Hematopoietic multipotent progenitor cell (in vitro differentiated cells): ENCODE data around the gene GALM. TPM values are rescaled to one million over a fixed set of nuclear protein-coding genes. Genes with fewer than 3 reads are reported as not detected.
"Not testable (repeated sequence)": the region's sequence is repeated elsewhere in the genome, so short reads cannot be mapped to it uniquely, and the experiment has no call there.

Source experiments
- DNase-seq, 3 donors: peaks; one replicate each; pipeline ENCODE4 v3.0.0-alpha.2; 2011 to 2015; ENCODE audit warnings: low read depth in 2 of 3, low spot score in 2 of 3
- total RNA-seq: library from RNA; depleted of rRNA; stranded (reverse); fragments of >200 nt; gene quantifications from one replicate; pipeline ENCODE4 v1.2.3, GENCODE V29; 2012

The GALM gene
- total RNA-seq, 1 donor: 6.2 TPM

DNA sequence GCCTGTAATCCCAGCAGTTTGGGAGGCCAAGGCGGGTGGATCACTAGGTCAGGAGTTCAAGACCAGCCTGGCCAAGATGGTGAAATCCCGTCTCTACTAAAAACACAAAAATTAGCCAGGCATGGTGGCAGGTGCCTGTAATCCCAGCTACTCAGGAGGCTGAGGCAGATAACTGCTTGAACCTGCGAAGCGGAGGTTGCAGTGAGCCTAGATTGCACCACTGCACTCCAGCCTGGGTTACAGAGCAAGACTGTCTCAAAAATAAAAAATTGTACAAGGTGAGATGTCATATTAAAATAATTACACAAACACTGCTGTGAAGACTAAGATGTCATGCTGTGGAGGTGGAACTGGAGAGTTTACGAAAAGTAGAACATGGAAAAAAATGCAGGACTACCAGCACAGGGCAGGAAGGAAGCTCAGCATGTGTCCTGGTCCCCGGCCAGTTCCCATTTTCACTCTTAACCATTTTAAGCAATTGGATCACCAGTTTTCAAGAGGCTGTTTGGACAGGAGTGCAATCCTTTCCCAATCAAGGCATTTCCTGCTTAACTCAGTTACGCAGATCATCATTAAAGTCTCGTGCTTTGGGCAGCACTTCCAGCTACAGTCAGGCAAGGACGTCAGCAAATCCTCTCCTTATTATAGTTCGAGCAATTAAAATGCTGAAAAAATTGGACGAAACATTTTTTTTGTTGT lies 71.2 kb downstream of the GALM start:
- not testable (repeated sequence) for DNase-seq

DNA sequence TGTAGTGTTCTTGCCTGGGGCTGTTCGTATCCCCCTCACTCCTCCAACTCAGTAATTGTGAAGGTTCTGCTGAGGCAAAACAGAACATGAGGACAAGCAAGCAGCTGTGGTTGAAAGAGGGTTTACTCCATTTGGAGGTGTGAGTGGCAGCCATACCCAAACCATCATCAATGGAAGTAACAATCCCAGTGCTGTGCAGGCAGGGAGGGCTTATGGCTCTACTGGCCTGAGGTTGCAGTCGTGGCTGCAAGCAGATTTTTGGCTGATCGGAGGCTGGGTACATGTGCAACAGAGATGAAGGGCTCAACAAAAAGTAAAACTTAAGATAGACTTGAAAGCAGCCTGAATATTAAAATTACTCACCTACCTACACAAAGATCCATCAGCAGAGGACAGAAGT lies 72.0 kb downstream of the GALM start:
- DNase-seq: no peak

DNA sequence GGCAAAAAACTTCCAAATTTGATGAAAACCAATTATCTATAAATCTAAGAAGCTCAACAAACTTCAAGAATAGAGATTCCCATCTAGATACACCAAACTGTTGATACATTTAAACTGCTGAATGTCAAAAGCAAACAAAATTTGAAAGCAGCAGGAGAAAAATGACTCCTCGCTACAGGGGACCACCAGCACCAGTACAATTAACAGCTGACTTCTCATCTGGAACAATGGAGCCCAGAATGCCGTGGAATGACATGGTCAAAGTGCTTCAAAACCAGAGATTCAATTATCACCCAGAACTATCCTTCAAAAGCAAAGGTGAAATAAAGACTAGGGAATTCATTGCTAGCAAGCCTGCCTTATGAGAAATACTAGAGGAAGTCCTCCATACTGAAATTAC lies 73.6 kb downstream of the GALM start:
- no peak for DNase-seq

DNA sequence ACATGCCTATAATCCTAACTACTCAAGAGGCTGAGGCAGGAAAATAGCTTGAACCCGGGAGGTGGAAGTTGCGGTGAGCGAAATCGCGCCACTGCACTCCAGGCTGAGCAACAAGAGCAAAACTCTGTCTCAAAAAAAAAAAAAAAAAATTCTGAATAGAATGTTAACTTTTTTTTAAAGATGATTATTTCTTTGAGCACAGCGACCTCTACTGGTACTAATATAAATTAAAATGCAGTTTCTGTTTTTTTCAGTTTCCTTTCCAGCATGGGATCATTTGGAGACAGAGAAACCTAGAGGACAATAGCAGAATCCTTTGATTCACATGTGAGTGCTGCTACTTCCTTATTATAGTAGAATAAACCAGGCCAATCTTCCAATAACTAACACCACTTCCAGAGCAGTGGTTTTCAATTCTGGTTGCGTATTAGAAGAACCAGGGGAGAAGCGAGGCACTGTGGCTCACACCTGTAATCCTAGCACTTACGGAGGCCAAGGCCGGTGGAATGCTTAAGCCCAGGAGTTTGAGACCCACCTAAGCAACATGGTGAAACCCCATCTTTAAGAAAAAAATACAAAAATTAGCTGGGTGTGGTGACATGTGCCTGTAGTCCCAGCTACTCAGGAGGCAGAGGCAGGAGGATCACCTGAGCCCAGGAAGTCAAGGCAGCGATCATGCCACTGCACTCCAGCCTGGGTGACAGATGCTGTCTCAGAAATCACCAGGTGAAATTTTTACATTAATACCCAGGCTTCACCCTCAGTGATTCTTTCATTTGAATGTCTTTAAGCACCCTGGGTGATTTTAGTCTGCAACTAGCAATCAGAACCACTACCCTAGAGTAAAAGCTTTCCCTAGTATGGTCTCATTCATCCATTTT lies 75.2 kb downstream of the GALM start:
- peak in 2 of 3 donors; percentile 45 to 82 for DNase-seq

DNA sequence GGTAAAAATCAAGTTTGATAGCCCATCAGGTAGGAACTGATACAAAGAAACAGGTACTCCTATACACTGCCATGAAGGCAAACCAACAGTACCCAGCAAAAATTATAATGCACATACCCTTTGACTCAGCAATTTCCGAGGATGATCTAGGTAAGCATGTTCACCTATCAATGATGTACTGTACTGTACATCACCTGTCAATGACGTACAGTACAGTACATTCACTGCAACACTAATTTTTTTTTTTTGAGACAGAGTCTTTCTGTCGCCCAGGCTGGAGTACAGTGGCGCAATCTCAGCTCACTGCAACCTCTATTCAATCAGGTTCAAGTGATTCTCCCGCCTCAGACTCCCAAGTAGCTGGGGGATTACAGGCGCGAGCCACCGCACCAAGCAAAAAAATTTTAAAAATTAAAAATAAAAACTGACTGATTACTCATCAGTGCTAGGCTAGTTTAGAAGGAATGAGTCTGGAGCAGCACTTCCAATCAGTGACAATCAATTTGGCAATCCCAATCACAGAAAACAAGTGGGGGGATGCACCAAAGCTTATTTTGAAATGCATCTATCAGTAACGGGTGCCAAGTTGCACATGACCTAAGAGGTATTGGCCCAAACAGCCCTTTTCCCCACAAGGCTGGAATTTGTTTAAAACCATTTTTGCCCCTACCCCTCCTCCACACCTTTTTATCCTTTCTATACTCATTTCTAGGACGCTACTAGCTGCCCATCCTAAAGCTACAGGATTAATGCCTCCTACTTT lies 77.1 kb downstream of the GALM start:
- DNase-seq: no peak

DNA sequence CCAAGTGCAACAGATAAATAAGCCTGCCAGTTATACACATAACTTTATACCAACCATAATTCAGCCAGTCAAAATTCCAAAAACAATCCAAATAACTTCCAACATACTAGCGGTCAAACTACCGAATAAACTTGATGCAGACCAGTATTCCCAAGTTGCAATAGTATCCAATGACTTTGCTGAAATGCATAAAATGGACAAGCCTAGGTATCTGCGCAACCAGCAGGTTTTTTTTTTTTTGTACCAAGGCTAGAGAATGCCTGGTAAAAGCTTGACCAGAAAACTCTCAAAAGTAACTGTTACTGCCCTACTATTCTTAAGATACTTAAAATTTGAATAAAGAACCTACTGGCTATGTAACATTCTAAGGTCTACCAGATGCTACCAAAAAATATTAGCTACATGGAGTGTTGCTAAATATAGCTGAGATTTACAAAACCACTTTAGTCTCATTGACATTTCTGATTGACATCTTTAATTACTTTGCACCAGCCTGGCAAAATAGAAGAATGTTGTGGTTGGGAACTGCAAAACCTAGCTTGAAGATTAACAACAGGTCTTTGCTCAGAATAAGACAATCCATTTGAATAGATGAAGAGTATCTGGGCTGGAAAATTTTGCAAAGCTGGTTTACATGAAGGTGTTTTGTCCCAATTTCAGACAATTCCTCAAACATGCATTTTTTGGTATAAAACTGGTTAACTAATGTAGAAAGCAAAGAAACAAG lies 77.9 kb downstream of the GALM start:
- no peak for DNase-seq

DNA sequence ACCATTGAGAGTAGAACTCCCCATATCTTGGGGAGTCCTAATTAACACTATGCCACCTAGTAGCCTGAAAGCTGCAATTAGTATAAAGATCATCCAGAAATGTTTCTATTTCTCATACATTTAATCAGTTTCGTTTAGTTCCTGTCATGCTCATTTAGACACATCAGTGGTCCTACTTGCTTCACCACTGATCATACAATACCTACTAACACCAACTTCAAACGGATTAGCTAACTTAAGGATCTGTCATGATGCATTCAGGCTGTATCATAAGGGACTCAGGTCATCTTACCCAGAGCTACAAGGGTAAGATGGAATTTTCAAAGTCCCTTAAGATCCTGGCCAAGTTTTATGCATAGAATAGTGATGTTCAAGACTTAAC lies 78.5 kb downstream of the GALM start:
- DNase-seq: no peak

DNA sequence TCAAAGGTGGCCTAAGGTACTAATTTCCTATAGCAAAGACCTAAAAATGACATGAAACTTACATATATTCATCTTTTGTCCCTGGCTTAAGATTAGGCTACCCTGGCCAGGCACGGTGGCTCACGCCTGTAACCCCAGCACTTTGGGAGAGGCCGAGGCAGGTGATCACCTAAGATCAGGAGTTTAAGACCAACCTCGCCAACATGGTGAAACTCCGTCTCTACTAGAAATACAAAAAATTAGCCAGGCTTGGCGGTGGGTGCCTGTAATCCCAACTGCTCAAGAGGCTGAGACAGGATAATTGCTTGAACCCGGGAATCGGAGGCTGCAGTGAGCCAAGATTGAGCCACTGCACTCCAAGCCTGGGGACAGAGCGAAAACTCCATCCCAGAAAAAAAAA lies 79.4 kb downstream of the GALM start:
- no peak for DNase-seq

DNA sequence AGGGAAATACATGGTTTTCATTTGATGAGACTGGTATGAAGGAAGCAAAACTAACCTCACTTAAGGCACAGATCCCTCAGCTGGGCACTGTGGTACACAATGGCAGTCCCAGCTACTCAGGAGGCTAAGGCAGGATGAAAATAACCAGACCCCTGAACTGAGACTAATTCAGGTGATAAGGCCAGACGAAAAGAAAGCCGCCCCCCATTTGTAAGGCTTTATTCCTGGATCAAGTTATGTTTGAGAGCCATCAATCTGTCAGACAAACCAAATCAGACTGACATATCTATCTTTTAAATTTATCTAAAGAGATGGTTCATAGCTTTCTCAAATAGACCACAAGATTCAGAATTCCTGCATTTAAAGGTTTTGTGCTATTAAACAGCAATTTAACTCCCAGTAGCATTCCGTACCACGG lies 81.1 kb downstream of the GALM start:
- no peak for DNase-seq

DNA sequence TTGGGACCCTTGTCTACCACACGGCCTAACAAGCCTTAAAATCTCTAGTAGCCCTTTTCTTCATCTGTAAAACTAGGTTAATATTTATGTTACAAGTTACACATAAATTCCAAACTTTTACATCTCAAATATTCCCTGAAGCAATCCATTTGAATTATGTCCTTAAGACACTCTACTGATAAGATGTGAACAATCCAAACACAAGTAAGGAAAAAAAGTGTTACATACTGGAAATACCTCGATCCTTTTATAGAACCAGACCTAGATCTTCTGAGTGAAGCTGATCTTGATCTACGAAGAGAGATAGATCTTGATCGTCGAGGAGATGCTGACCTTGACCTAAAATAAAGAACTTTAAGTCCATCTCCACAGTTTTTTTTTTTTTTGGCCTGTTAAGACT lies 81.9 kb downstream of the GALM start:
- DNase-seq: no peak

DNA sequence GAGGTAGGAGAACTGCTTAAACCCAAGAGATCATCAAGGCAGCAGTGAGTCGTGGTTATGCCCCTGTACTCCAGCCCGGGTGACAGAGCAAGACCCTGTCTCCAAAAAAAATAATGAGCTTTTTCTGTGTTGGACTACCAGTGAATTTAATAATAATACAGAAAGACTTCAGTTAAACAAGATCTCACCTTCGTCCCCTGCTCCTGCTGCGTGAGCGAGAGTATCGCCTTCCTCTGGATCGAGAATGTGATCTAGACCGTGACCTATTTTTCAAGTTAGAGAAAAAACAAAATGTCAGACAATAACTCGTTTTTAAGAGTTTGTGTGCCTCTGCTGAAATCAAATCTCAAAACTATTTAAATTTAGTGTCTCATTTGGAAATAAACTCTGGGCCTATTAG lies 82.5 kb downstream of the GALM start:
- no peak for DNase-seq

DNA sequence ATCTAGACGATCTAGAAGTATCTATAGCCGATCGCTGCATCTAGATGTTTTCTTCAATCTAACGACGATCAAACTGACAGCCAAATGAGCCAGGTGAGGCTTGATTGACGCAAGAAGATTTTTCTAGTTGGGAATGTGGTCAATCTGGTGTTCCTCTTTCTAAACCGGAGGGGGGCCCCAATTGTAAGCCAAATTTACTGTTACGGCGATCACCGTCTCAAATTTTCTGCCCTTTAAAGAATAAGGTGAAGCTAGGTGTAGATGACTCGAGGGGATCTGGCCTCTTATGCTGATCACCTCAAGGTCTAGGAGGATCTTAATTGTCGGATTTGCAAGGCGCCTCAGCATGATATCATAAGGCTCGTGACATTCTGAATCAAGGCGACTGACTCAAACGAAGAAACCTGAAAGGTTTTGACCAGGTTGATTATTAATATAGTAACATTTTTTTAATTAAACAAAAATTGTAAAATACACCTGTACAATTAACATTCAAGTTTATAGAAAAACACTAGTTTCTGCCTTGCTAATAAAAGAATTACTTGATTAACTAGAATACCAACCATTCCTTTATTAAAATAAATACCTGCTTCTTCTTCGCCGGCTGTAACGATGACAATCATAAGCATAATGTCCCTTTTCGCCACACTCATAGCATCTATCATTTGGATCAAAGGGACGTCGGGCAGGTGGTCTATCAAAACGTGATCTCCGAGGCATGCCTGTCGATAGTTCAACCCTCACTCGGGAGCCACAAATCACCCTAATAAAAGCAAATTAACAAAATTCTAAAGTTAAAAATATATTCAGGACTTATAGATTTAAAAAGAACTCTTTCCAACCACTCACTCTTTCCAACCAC lies 83.3 kb downstream of the GALM start:
- no peak for DNase-seq

DNA sequence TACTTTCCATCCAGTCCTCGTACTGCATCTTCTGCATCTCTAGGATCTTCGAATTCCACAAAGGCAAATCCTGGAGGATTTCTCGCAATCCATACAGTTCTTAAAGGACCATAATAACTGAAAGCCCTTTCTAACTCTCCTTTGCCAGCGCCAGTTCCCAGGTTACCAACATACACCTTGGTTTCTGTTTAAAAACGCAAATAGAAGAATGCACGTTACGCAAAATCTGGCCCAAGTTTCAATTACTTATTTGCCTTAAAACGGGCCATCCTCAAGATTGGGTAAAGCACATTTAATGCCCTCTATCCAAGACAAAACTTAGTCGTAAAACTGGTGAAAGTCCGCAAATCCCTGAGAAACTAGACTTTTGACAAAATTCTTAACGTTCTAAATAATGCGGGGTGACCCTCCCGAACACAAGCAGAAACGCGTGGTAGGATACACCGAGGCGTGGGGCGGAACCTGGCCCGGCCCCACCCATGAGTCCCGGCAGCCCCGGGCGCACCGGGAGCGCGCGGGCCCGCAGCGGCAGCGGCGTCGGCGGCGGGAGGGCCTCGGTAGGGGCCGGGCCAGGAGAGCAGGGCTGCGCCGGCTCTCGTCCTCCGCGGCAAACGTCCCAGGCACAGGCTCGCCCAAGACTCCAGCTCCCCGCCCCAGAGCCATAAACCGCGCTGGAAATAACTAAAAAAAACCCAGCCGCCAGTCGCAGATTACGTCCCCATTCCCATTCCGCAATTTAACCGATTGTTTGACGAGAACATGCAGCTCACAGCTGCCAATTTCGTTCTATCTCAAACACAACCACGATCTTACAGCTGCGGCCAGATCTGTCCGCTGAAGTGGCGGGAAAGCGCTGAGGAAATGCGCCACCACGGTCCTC lies 84.3 kb downstream of the GALM start:
- peak in 2 of 3 donors; percentile 31 for DNase-seq

DNA sequence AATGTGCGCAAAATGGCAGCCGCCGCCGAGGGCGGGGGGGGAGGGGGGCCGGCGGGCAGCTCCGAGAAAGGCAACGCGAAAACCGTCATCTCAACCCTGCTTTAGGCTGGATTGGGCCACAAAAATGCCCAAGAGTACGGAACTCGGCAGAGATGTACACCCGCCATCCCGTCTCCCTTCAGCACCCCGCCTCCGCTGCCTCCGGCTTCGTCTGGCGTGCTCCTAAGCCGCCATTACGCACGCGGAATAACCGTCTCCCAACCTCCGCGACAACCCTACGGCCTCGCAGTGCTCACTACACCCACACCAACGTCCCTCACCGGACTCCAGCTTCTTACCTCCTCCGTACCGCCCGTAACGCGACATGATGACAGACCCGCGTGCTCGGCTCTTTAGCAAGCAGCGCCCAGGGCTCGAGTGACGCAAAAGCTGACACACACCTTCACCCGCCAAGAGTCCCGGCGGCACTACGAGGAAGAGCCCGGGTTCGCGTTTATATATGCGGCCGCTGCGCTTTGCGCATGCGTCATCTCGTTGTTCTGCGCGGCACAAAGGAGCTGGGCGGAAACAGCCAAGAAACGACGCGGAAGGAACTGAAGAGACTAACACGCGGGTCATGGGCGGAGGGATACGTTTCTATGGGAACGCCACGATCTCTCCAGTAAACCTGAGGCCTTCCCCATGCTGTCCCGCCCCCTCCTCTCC lies 85.1 kb downstream of the GALM start, which contains the start of gene SRSF7:
Gene SRSF7, minus strand, starts transcription at position 471 of the 705 bp plus-strand sequence. Its CDS starts 105 bp downstream, at position 366.
- peak; percentile 97 to 100 (median 99) for DNase-seq

DNA sequence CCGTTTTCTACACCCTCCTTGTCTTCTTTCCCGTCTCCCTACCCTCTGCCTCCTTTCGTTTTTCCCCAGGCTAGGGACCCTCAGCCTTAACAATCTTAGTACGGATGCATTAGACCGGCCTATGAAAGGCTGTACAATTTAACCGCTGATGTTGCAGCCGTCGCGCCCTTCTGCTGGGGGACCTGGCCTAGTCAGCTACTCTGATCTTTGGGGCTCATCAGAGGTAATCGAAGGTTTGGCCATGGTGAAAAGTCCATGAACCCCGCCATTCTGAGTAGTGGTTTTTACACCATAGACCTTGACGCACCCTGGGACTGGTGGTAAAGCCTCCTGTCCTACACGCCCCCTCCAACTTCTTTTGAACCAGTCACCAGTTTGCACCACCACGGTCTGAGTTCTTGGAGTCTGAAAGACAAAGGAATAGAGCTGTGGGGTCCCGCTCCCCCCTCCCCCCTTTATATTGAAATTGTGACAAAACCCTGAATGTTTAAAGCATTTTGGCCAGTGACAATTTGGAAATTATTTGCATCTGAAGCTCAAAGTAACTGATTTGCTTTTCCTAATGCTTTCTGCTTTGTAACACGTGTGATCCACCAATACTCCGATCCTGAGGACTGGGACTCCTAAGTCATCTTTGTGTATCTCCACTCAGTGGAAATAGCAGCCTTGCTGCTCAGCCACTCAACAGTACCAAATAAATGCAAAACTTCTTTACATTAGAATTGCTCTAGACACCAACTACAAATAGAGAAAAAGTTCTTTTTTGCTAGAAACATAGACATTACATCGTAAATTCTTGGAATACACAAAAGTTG lies 85.9 kb downstream of the GALM start:
- no peak for DNase-seq

DNA sequence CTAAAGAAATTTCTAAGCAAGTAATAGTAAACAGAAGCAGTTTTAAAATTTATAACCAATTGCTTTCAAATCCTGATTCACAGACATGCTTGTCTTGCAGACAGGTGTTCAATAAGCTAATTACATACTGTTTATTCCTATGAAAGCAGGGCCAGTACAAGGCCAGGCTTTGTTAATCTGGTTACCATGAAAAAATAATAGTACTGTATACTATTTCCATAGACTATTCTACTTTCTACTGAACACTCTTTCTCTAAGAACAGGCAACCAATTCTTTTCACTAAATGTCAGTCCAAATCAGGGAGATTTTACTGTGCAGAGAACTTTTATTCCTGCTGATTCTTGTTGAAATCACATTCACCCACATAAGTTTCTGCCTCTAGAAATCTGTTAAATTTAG lies 88.1 kb downstream of the GALM start:
- no peak for DNase-seq

DNA sequence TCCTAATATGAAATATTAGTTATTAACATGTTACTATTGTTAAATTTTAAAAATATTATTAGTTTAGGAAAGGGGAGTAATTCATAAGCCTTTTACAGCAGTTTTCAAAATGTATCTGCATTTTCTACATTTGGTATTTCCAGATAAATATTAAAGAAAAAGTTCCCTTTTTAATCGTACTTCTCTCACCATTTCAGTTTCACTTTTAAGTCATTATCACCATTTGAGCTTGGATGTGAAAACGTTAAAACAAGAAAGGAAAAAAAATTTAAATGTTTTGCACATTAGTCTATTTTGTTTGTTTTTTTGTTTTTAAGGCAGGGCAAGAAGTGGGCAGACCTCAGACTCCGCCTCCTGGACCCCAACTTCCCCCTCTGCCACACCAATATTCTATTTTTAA lies 88.6 kb downstream of the GALM start:
- peak in 1 of 3 donors; percentile 31 for DNase-seq
